Measurements from ENCODE around the gene C1QTNF2.

C1QTNF2 gene

GRCh38 chr5:160369990-160370712 lies at the start of gene C1QTNF2:
Gene C1QTNF2 (minus strand): TSS chr5:160370626. CDS start chr5:160355011, 15,615 bp downstream.
- DNase-seq (ENCODE audit: low read depth) = no peak

- DNase-seq (ENCODE audit: low read depth) = no peak
These were observed 49.8 kb upstream of the C1QTNF2 start for GRCh38 chr5:160420331-160420610.

DNA sequence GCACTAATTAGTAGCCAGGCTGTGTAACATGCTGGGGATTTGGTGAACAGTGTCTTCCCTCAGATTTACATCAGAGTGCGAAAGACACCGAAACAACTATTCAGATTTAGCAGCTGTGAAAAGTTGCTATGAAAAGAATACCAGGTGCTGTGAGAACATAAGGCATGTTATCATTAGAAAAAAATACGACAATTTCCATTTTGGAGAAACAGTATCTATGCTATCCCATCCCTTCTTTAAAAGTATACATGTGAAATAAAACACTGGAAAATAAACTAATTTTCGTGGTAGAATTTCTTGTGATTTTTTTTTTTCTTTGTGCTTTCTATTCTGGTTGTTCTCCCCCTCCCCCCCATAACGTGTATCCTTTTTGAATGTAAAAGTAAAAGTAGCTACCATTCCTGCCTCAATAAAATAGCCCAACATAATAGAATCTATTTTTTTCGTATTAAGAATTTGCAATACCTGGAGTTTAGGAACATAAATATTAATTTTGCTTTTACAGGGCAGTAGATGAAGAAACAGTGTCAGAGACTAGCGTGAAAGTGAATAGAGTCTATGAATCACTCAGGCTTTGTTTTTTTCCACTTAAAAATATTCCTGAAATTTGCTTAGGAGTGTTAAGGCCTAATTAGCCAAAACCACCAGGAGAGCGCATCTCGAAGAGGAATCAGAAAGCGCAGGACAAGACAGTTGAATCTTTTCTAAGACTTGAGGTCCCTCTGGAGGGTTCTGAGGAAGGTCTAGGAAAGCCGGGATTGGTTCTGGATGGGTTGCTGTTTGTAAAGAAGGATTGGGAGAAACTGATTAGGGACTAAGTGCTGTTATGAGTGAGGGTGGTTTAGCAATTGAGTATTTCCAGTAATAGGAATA lies 49.3 kb upstream of the C1QTNF2 start:
- no peak for DNase-seq (ENCODE audit: low read depth)

- peak; percentile 89 for DNase-seq (ENCODE audit: low read depth)
These were observed 48.4 kb upstream of the C1QTNF2 start, which contains the start of gene SLU7 for GRCh38 chr5:160418561-160419457. Gene SLU7 (minus strand): TSS chr5:160419081. CDS start chr5:160415294, 3,787 bp downstream.

DNA sequence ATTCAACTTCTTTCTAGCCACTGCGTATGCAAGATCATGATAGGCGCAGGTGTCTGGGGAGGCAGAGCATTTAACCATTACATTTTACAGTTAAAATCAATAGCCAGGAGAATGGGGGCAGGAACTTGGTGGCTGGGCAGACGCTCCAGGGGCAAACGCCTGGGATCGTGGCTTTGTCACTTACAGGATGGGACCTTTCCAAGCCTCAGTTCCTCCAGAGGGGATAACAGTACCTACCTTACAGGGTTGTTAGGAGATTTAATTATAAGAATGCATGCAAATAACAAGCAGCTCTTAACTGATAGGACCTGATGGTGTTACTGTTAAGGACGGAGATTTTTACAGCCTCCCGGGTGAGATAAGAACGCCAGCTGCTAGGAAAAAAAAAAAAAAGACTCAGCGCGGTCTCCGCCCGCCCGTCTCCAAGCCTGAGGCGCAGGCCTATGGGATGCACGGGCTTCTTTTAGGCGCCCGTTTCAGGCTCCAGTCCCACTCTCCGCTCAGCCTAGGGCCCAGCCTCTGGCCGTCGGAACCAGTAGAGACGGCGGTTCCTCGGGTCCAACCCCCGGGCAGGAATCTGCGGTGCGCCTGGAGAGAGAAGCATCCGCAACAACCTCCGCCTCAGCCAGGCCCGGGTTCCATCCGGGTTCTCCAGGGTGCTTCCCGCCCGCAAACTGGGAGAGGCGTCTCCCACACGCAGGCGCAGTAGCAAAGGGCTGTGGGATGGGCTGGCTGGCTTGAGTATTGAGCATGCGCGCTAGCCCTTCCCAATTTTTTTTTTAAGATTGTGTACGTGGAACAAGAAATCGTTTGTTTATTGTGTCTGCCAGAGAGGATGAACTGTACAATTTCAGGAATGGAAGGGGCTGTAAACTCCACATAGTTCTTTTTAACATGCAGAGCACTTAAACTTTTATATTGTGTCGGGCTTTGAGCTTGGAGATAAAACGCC lies 29.3 kb upstream of the C1QTNF2 start, which contains the start of gene FAM200C:
TSS of gene FAM200C (minus strand) at position 653 of the 952 bp plus-strand sequence. CDS start 4,564 bp downstream, outside the sequence.
- DNase-seq (ENCODE audit: low read depth) = peak; percentile 40

DNA sequence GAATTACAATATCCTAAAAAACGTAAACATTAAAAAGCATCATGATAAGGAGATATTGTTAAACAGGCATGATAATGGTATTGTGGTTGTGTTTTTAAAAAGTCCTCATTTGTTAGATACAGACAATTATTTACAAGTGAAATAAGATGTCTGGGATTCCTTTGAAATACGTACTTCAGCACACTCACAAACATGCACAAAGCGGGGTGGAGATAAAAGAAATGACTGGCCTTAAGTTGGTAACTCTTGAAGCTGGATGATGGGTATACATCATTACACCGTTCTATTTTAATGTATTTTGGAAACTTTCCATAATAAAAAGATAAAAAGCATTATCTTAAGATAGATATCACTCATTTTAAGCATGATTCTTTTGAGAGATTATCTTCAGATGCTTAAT lies 28.4 kb upstream of the C1QTNF2 start:
- DNase-seq (ENCODE audit: low read depth) = no peak

DNA sequence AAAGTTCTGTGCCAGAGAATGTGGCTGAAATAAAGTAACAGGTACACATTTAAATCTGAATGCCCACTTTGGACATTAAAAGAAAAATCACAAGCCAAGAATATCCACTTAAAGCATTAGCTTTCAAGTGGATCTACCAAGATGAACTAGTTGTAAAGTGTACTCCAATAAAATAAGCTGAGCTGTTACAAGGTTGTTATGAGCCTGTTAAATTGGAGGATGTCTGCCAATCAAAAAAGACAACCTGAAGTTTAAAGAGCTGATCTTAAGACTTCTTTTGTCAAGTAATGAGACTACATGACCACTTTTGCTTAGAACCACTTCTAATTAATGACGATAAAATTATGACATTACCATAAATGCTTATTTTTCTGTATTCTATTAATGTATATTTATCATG lies 27.1 kb upstream of the C1QTNF2 start:
- no peak for DNase-seq (ENCODE audit: low read depth)

- no peak for DNase-seq (ENCODE audit: low read depth)
These were observed 24.7 kb upstream of the C1QTNF2 start for GRCh38 chr5:160395111-160395510.

GRCh38 chr5:160390787-160391696 lies 20.6 kb upstream of the C1QTNF2 start:
- no peak for DNase-seq (ENCODE audit: low read depth)

GRCh38 chr5:160387445-160387844 lies 17.0 kb upstream of the C1QTNF2 start:
- no peak for DNase-seq (ENCODE audit: low read depth)

DNA sequence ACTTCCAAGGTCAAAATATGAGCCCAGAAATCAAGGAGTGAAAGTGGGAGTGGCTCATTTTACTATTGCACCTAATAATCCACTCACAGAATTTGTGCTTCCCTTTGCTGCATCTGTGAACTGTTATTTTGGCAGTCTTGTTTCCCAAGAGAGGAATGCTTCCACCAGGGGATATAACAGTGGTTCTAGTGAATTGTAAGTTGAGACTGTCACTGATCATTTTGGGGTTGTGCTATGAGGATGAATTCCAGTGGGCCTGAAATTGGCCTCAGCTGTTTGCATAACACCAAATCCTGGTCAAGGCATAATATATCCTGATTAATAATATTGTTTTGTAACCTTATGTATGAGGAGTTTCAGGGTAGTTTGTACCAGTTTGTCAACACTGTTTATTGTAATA lies 15.1 kb upstream of the C1QTNF2 start:
- DNase-seq (ENCODE audit: low read depth) = no peak

GRCh38 chr5:160384681-160385080 lies 14.3 kb upstream of the C1QTNF2 start:
- no peak for DNase-seq (ENCODE audit: low read depth)

- no peak for DNase-seq (ENCODE audit: low read depth)
These were observed 11.9 kb upstream of the C1QTNF2 start for GRCh38 chr5:160382346-160382745.

DNA sequence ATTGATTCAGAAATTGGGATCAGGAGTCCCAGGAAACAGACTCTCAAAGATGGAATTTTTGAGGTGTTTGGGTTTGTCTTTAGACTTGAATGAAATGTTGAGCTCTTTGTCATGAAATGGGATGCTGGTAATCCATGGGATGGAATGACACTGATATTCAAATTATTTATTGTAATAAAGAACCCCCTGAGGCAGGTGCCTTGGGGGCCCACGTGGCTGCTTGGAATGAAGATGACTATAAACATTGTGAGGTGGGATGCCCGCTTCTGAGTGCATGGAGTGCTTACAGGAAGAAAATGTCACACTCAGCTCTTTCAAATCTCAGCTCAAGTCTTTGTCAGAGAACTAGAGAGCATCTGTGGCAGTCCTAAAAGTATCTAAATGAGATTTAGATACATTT lies 9.6 kb upstream of the C1QTNF2 start:
- DNase-seq (ENCODE audit: low read depth) = no peak

DNA sequence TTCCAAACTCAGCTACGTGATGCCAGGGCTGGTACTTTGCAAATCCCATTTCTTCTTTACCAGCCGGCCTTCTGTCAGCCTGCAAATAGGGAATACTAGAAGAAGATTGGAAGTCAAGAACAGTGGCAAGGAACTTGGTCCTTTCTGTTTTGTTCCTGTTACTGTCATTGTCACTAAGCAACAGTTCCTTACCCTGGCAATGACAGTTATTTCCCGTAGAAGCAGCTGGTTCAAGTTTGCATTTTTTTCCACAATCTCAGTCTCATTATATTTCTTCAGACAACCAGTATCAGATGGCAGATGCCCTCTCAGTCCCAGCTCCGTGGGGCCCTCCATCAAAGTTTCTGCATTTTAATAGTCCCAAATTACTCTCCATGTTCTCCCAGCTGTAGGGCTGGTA lies 9.1 kb upstream of the C1QTNF2 start:
- no peak for DNase-seq (ENCODE audit: low read depth)

GRCh38 chr5:160378330-160378729 lies 7.9 kb upstream of the C1QTNF2 start:
- DNase-seq (ENCODE audit: low read depth) = no peak

DNA sequence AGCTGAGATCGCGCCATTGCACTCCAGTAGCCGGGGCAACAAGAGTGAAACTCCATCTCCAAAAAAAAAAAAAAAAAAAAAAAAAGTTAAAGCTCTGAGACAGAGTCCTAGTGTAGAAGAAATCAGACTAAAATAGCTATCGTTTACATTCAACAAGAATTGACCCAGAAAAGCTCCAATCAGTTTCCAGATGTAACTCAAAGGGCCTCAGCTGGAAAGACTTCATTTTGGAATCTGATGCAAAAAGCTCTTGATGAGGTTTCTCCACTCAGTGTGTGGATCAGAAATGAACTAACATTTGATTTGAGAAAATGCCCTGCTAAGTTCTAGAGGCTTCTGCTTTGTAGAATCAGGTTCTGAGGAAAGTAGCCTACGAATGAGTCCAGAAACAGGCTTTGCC lies 7.2 kb upstream of the C1QTNF2 start:
- DNase-seq (ENCODE audit: low read depth) = no peak

DNA sequence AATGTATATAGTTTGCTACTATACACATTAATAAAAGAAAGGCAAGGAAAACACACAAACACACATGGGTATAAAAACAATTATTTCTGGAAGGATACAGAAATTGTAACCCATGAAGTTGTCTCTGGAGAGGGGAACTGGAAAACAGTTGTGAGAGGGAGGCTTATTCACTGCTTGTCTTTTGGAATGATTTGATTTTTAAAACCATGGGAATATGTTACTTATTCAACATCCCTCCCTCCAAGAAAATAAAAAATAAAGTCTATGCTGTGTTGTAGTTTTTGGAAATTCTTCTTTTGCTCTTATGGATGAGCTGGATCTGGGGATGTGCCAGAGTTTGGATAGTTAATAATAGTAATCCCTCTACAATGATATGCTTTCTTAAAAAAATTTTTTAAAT lies 6.0 kb upstream of the C1QTNF2 start:
- DNase-seq (ENCODE audit: low read depth) = no peak

DNA sequence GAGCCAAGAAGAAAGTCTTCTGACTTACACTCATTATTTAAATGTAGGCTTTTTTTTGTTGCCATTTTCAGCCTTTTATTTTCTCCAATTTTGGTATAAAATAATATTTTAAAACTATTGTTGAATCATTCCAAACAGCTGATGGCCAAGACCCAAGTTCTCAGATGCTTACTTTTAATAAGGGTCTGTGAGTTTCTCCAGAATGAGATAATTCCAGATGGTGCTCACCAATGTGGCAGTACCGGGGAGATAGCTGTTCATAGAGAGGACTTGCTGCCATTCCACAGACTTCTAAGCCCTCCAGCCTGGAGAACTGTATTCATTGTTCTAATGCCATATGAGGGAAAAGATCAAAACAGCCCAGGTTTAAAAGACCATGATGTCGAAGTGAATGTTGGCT lies 5.3 kb upstream of the C1QTNF2 start:
- DNase-seq (ENCODE audit: low read depth) = no peak

GRCh38 chr5:160375166-160375565 lies 4.7 kb upstream of the C1QTNF2 start:
- DNase-seq (ENCODE audit: low read depth) = no peak
